G401 (cell line): ENCODE results near the gene IGDCC3. TPM values are rescaled to one million over a fixed set of nuclear protein-coding genes. Genes with fewer than 3 reads are reported as not detected.

Source experiments
- DNase-seq: peaks from one replicate; pipeline ENCODE4 v3.0.0-alpha.2; 2015; ENCODE audit warnings: low spot score
- in situ Hi-C: cut with HindIII; loops from 2 replicates; pipeline ENCODE4 v1.10.0; 2016; ENCODE audit warnings: low sequenced_read_pairs, mixed read lengths
- total RNA-seq: library from RNA; depleted of rRNA; stranded (reverse); fragments of >200 nt; shearing (Covaris generic); gene quantifications from 2 replicates; pipeline ENCODE4 v1.2.3, GENCODE V29; 2014

Gene IGDCC3
- total RNA-seq, 1 experiment from 2014 or later = 20.1 TPM

DNA sequence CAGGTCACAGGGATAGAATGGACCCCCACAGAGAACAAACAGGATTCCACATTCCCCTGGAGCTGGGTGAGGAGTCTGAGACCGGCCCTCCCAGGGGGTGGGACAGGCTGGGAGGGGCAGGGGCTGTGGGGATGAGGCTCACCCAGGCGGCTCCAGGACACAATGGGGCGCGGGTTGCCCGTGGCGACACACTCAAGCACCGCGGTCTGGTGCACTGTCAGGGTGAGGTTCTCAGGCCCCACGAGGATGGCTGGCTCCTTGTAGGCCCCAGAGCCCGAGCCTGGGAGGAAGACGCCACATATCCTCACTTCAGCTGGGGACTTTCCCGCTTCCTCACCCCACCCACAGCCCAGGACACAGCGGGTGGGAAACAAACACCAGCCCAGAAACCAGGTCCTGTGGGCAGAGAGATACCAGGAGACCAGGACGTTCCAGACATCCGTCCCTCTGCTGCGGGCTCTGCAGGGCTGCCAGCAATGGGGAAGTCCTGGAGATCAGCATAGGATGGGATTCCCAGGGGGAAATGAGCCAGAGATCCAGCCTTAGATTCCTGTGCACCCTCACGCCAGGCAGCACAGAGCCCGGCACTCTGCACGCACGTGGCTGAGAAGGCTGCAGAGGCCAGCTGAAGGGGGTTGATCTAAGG is 43.1 kb downstream of the IGDCC3 start:
- no peak for DNase-seq
- in situ Hi-C loops = no loop called here

DNA sequence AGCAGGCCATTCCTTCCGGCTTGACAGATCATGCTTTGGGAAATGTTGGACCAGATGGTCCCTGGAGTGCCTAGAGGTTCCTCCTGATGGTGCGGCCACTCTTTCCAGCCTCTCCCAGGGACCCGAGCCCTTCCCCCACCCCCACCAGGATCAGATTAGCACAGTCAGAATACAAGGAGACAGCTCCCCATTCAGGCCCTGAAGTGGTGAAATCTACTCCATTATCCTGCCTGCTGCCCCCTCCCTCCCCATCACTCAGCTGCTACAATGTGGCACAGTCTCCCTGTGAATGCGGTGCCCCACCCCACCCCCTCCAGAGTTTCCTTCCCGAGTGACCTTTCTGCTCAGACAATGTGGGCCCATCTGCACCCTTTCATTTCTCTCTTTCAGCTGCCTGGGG is 43.9 kb downstream of the IGDCC3 start:
- DNase-seq = no peak
- in situ Hi-C loops = no loop called here

DNA sequence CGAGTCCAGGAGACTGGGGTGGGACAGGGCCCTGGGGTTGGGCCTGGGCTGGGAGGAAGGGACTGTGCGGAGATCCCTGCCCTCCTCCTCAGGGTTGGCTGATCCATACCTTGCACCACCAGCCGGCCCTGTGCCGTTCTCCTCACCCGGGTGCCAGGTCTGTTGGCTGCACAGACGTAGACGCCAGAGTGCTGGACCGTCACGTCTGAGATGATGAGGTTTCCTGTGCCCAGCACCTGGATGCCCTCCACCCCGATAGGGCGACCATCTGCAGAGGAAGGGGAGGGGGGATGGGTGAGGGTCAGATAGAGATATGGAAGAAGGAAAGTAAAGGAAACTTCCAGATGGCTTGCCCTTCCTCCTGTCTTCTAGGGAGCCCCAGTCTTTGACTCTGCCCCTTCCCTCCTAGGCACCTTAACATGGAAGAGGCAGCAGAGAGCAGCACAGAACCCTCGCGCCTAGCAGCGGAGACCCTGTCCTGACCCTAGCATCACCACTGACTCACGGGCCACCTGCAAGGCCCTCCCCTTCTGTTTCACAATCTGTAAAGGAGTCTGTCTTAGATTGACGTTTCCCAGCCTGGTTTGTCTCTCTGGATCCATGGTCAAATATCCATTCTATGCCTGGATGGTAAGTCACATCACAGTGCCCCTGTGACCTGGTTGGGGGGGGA is 44.5 kb downstream of the IGDCC3 start:
- no peak for DNase-seq
- in situ Hi-C loops = no loop called here

DNA sequence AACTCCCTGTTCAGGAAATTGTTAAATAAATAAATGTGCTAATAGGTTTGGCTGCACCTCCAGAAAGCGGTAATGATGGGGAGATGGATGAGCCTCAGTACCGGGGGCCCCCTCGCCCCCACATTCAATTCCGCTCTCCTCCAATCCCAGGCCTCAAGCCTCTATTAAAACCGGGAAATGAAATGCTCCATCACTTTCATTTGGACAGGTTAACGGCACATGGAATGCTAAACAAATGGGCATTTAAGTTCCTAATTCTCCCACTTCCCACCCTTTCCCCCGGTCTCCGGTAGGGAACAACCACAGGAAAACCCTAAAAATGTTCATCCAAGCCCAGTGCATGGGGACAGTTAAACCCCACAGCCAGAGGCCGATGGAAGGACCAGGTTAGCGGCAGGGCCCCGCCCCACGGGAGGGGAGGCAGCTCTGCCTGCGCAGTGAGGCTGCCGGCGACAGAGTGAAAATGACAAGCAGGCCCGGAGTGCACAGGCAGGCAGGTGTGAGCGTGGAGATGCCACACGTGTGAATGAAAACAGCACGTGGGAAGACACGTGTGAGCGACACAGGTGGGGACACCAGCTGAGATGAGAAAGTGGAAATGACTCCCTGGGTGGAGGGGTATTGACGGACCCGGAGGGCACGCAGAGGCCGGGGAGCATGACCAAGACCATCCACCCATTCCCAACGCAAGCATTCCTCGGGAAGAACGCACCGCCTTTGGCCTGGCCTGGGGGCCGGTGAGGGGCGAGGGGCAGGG is 45.2 kb downstream of the IGDCC3 start:
- no peak for DNase-seq
- in situ Hi-C loops = no loop called here

DNA sequence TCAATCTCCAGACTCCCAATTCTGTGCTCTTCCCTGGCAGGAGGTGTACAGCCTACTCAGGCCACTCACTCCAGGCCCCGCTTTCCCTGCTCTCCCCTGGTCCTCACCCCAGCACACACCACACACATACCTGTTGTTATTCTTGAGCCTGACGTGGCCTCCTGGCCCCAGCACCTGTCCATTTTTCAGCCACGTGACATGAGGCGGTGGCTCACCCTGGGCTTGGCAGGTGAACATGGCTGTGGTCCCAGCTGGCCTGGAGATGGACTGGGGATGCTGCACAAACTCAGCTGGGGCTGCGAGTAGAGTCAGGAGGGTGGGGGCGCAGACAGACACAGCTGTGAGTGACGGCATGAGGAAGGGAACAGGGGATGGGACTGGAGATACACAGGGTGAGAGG is 46.0 kb downstream of the IGDCC3 start:
- in situ Hi-C loops = no loop called here

DNA sequence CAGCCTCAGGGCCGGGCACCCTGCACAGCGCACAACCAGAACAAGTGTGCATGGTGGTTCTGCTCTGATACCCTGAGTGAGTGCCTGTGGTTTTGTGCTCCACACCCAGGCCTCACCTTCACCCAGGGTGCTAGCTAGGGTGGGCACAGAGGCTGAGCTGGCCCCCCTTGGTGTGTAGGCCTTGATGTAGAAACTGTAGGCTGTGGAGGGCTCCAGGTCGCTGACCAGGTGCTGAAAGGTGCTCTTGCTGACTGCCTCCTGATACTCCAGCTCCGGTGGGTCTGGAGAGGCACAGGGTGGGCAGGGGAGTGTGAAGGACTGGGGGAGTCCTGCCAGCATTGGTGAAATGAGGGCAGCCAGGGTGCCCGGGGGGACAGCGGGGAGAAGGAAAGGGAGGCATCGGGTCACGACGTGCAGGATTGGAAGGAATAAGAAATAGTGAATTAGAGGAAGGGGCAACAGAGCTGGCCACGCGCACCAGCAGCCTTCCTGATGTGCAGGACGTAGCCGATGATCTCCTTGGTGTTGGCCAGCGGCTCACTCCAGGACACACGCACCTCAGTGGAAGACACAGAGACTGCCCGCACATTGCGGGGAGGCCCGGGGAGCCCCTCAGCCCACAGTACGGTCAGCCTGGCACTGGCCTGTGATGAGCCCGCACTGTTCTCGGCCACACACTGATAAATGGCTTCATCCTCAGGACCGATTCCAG is 46.7 kb downstream of the IGDCC3 start:
- in situ Hi-C loops = no loop called here
- DNase-seq = no peak

More for the DNA sequence above, 46.0 kb downstream of the IGDCC3 start:
- DNase-seq = peak; percentile 25

DNA sequence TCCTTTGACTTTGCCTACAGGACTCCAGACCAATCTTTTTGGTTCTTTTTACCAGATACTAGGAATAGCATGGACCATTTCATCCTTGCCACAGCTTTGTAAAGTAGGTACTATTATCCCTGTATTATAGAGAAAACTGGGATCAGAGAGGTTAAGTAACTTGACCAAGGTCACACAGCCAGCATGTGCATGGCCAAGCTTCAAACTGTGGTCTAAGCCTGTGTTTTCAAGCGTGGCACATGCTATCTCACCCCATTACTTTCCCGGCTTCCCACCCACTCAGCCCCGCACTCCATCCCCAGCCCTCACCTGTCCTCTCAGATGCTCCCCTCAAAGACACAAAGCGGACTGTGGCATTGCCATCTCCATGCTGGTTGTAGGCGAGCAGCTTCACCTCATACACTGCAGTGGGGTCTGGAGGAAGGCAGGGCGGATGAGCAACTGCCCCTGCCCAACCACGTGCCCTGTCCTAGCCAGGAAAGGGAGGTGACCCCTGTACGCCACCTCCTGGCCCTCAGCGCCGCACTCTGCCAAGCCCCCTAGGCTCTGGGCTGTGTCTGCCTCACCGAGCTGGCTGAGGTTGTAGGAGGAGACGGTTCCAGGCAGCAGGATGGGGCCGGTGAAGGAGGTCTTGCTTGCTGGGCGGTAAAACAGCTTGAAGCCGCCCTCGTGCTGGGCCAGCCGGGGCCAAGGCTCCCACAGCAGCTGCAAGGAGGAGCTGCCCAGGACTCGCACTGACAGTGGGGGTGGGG is 47.6 kb downstream of the IGDCC3 start:
- in situ Hi-C loops = no loop called here
- no peak for DNase-seq

DNA sequence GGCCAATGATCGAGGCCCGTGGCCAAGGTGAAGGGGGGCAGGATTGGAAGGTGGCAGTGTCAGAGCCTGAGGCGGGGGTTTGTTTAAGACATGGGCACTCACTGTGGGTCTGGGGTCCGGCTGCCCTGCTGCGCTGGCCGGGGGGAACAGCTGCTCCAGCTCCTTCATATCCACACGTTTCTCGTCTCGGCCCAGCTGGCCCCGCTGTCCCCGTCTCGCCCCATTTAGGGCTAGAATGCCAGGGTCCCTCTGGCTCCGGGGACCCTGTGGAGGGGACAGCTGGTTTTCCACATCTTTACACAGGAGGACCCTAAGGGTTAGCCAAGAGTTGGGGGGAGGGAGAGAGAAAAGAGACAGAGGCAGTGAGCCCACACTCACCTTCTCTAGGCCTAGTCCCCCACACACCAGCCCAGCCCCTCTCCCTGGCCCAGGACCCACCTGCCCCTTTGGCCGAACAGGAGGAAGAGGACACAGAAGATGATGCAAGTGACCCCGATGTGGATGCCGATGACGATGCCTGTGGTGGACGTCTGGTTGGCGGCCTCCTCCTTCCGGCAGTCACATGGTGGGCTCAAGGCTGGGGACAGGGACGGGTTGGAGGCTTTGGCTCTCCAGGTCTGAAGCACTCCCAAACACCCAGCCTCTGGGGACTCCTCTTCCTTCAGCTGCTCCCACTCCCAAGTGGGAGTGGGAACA is 48.4 kb downstream of the IGDCC3 start:
- DNase-seq = no peak

DNA sequence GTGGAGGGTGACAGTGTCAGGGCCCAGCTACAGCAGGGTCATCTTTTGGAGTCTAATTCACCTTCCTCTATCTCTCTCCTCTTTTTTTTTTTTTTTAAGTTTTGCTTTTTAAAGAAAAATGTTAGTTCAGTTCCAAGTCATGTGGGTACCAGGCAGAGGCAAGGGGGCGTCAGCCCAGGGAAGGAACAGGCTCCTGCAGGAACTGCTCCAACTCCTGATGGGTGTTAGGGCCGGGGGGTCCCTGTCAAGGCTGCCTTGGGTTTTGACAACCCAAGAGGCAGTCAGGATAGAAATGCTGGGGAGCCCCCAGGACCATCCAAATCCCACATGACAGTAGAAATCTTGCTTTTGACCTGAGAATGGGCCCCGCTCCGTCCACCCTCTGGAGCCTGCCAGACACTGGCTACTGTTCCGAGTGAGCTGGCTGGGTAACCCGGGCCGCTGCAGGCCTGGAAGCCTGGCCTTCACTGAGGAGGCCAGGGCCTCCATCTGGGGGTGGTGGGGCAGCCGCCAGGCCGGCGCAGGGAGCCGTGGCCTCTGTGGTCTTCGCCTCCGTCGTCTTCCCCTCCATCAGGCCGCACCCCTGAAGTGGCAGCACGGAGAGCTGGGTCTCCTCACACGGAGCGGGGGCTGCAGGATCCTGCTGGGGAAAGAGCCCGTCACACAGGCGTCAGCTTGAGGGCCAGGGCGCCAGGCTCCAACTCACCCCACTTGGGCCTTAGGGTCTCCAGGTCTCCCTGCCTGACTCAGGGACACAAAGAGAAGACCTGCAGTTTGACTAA is 49.1 kb downstream of the IGDCC3 start:
- DNase-seq = no peak
- in situ Hi-C loops = no loop called here

More for the DNA sequence above, 48.4 kb downstream of the IGDCC3 start:
- in situ Hi-C loops = no loop called here

DNA sequence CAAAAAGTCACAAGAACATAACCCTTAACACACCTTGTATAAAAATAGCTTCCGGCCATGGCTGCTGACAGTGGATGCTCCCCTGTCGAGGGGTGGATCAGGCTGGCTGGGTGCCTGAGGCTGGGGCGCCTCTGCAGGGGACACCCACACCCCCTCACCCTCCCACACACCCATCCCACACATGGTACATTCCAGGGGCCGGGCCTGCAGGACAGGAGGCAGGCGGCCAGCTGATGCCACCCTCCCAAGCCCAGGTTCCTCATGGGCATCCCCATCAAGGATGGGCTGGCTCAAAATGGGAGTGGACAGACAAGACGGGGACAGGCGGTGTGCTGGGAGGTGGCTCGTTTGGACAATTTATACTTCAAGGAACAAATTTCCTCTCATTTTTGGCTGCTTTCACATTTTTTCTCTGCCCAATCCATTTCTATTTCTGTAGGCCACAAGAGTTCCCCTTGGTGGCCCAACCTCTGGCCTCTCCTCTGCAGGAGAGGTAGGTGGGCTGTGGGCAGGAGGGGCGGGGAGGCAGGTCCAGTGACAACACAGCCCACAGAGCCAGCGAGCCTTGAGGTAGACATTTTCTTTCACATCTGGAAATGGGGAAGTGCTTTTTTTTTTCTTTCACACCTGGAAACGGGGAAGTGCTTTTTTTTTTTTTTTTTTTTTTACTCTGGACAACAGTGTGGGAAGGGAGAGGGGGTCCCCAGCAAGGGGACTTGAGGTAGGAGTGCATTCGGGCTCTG is 50.0 kb downstream of the IGDCC3 start:
- in situ Hi-C loops = no loop called here

DNA sequence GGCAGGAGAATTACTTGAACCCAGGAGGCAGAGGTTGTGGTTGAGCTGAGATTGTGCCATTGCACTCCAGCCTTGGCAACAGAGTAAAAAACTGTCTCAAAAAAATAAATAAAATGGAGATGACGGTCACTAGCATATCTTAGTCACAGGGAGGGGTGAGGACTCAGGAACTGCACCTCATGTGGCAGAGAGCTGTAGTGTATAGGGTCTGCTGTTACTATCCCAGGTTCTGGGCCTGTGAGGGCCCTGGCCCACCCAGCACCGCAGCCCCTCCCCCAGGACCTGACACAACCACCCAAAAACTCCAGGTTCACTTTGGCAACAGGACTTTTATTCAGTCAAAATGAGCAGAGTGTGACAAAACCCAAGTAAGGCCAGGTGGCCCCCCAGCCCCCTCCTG is 51.0 kb downstream of the IGDCC3 start:
- in situ Hi-C loops = no loop called here
- DNase-seq = no peak

More for the DNA sequence above, 50.0 kb downstream of the IGDCC3 start:
- DNase-seq = no peak

DNA sequence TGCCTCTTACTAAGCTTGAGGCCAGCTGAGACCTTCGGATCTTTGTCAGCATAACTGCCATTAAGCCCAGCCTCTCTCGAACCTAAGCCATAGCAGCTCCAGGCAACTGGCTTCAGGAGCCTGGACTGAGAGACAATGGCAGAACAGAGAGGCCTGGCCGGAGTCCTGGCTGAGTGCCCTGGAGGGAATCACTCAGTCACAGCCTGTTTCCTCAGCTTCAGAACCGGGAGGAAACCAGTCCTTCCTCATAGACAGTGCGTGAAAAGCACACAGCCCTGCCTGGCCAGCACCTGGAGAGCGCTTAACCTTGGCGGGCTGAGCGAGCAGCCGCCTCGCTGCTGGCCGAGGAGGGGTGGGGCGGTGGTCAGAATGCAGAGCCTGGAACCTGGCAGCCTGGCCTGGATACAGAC is 51.7 kb downstream of the IGDCC3 start:
- in situ Hi-C loops = no loop called here
- DNase-seq = peak; percentile 78

DNA sequence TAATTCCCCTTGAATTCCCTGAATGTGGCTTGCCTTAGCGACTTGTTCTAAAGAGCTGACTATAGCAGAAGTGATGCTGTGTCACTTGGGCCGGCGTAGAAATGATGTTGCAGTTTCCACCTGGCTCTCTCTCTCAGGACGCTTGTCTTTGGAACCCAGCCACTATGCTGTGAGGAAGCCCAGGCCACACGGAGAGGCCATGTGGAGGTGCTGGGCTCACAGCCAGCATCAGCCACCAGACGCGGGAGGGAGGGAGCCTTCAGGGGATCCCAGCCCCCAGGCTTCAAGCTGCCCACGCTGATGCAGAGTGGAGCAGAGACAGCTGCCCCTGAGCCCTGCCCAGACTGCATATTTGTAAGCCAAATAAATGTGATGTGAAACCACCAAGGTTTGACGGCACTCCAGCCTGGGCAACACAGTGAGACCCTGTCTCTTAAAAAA is 54.7 kb downstream of the IGDCC3 start:
- peak; percentile 93 for DNase-seq
- in situ Hi-C loops = no loop called here

DNA sequence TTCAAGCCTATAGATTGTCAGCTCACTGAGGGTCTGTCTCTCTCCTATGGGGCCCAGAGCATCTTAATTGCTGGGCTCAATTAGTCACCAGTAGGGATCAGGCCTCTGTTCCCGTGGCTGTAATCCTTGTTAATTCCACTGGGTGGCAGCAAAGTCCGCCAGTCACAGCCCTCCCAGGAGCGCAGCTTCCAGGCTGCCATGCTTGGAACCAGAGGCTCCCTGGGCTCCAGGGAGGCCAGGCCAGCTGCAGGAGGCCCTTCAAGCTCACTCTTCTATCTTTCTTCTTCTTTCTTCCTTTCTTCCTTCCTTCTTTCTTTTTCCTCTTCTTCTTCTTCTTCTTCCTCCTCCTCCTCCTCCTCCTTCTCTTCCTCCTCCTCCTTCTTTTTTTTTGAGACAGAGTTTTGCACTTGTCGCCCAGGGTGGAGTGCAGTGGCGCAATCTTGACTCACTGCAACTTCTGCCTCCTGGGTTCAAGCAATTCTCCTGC is 58.9 kb downstream of the IGDCC3 start:
- peak; percentile 89 for DNase-seq
- in situ Hi-C loops = no loop called here

DNA sequence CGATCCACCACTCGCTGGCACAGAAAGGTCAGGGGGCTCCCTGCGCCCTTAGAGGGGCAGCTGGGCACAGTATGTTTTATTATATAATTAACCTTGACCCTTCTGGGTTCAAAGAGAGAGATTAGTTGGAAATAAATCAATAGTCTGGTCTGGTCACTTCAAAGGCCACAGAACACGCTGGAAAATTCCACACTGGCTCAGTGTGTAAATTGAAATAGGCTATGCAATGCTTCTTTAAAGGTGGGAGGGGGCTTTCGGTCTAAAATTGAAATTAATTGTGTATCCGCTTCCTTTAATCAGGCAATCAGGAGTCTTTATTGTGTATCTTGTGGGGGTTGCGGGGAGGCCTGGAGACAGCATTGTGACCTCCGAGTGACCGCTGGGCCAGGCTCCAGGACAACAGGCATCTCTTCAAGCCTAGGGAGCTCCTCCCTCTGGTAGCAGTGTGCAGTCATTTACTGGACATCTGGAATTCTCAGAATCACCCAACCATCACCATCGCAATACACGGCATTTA is 65.3 kb downstream of the IGDCC3 start:
- in situ Hi-C loops = no loop called here
- DNase-seq = no peak

DNA sequence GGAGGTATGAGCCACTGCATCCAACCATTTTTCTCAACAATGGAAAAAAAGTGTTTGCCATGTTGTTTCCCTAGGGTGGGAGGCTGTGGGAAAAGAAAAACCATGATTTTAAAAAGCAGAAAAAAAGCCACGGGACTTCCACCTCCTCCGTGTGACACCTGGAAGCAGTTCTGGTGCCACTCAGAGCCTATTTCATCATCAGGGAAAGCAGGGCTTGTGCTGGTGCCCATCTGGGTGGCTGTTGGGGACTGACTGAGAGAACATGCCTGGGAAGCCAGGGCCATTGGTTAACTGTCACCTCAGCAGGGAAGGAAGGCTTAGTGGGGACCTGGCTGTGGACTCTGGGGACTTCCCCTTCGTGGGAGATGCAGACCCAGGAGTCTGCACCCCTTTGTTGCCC is 66.0 kb downstream of the IGDCC3 start:
- in situ Hi-C loops = no loop called here
- no peak for DNase-seq
